ENCODE results near the gene CDCA3. TPM values are rescaled to one million over a fixed set of nuclear protein-coding genes. Genes with fewer than 3 reads are reported as not detected.
A peak's percentile ranks its signal among the peaks of the same experiment; 100 is the strongest.

Gene CDCA3
- total and polyA plus RNA-seq, 2 experiments from 2014 or later: 47.4 to 75.6 TPM

DNA sequence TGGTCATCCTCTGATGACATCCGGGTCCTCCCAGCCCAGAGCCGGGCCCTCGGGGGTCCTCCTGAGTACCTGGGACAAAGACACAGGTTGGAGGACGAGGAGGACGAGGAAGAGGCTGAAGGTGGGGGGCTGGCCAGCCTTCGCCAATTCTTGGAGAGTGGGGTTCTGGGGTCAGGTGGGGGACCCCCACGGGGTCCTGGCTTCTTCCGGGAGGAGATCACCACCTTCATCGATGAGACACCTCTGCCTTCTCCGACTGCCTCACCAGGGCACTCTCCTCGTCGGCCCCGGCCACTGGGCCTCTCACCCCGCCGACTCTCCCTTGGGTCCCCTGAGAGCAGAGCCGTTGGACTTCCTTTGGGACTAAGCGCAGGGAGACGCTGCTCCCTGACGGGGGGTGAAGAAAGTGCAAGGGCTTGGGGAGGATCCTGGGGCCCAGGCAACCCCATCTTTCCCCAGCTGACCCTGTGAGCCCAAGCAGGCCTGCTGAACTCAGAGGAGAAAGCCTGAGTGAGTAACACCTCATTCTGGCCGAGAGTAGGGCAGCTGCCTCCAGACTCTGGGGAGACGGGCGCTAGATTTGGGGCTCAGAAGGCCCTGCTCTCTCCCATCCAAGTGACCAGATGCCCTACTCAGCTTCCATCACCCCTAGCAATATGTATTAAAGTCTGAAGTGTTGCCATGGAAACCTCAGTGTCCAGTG is 24.2 kb downstream of the CDCA3 start:
- H3K9me3 Mint-ChIP-seq: no peaks in the 10 kb centered on the region
- Histone ChIP-seq H3K4me3 (peak overlapping the region; percentile 39), H3K36me3 (ENCODE audit: insufficient read depth) (peaks cover 3% of the 10 kb centered on the region; the same call in 1 of the 2 replicates), H3K79me2 (replicated peaks; ENCODE audit: insufficient read depth) (peaks cover 9% of the 10 kb centered on the region), H3K27me3 (ENCODE audit: insufficient read depth) (peaks cover 45% of the 10 kb centered on the region), H3K4me2 (peak overlapping the region; percentile 63), H3K9me2 (ENCODE audit: insufficient read depth) (no peaks in the 10 kb centered on the region), H4K20me1 (replicated peaks; ENCODE audit: insufficient read depth) (no peaks in the 10 kb centered on the region), H2AFZ (no peak overlapping the region), H3K4me1 (ENCODE audit: insufficient read depth) (peaks cover 40% of the 10 kb centered on the region), H3F3A (replicated peaks; ENCODE audit: low read depth) (peaks cover 16% of the 10 kb centered on the region), H3K27ac (ENCODE audit: low read depth) (no peak overlapping the region)
- peaks cover 27% of the 10 kb centered on the region for H3K36me3 Mint-ChIP-seq (ENCODE audit: low read depth)
- H3K4me3 Mint-ChIP-seq: peak overlapping the region; percentile 64
- H3K4me1 Mint-ChIP-seq: peaks cover 52% of the 10 kb centered on the region
- H3K27me3 Mint-ChIP-seq (ENCODE audit: insufficient read depth, low read depth, poor library complexity): peaks cover 23% of the 10 kb centered on the region
- ATAC-seq (no peak), DNase-seq (ENCODE audit: low spot score) (no peak)
- H3K27ac Mint-ChIP-seq: peak overlapping the region; percentile 38; the same call in 1 of the 2 replicates
- TF ChIP-seq CTCF (conservative IDR thresholded peaks at IDR 0.05; ENCODE audit: low read depth in 2 of 2) (peak; percentile 5 to 20; a peak in 1 of 4 replicates), CREB1 (CRISPR knock-in tag; IDR thresholded peaks at IDR 0.05; ENCODE audit: low read depth) (no peak)

- no peak overlapping the region; the same call in 2 of the 3 replicates for H3K4me3 Mint-ChIP-seq
- peaks cover 53% of the 10 kb centered on the region for H3K4me1 Mint-ChIP-seq
- DNase-seq (ENCODE audit: low spot score) (no peak), ATAC-seq (no peak)
- no peak overlapping the region for H2AFZ ChIP-seq
- peaks cover 17% of the 10 kb centered on the region for H3F3A ChIP-seq (replicated peaks; ENCODE audit: low read depth)
- no peak overlapping the region for H3K27ac Mint-ChIP-seq
- H3K4me2 ChIP-seq: peak overlapping the region; percentile 88; the same call in 1 of the 2 replicates
- H3K36me3 ChIP-seq (ENCODE audit: insufficient read depth): 0 out of 2 replicates have a peak, but pooled peaks cover 3% of the 10 kb centered on the region
- H3K9me2 ChIP-seq (ENCODE audit: insufficient read depth): no peaks in the 10 kb centered on the region
- no peak overlapping the region for H3K4me3 ChIP-seq
- peaks cover 21% of the 10 kb centered on the region for H3K36me3 Mint-ChIP-seq (ENCODE audit: low read depth)
- H4K20me1 ChIP-seq (replicated peaks; ENCODE audit: insufficient read depth): no peaks in the 10 kb centered on the region
- peaks cover 9% of the 10 kb centered on the region for H3K79me2 ChIP-seq (replicated peaks; ENCODE audit: insufficient read depth)
- H3K27ac ChIP-seq (ENCODE audit: low read depth): no peak overlapping the region
- H3K4me1 ChIP-seq (ENCODE audit: insufficient read depth): peaks cover 40% of the 10 kb centered on the region
- H3K9me3 Mint-ChIP-seq: no peaks in the 10 kb centered on the region
- H3K27me3 ChIP-seq (ENCODE audit: insufficient read depth): peaks cover 46% of the 10 kb centered on the region
- H3K27me3 Mint-ChIP-seq (ENCODE audit: insufficient read depth, low read depth, poor library complexity): peaks cover 23% of the 10 kb centered on the region
- TF ChIP-seq ZNF331 (CRISPR knock-in tag; IDR thresholded peaks at IDR 0.05; ENCODE audit: low read depth) (no peak), ZNF114 (CRISPR knock-in tag; IDR thresholded peaks at IDR 0.05) (no peak), REST (IDR thresholded peaks at IDR 0.05; ENCODE audit: unreplicated experiment) (no peak), NANOG (IDR thresholded peaks at IDR 0.05; ENCODE audit: borderline replicate concordance) (no peak), CREB1 (CRISPR knock-in tag; IDR thresholded peaks at IDR 0.05; ENCODE audit: low read depth) (no peak), EZH2 (IDR thresholded peaks at IDR 0.05; ENCODE audit: low read depth, unreplicated experiment) (no peak), CTCF (conservative IDR thresholded peaks at IDR 0.05; ENCODE audit: low read depth in 2 of 2) (no peak), ETS1 (IDR thresholded peaks at IDR 0.05) (no peak), STAT1 (IDR thresholded peaks at IDR 0.05; ENCODE audit: unreplicated experiment) (no peak), JUNB (IDR thresholded peaks at IDR 0.05; ENCODE audit: unreplicated experiment) (no peak)
These were observed 24.9 kb downstream of the CDCA3 start for GRCh38 chr12:6826125-6826733.

All from GM23338 (cell line).